ENCODE results near the gene PRDM5. TPM values are rescaled to one million over a fixed set of nuclear protein-coding genes. Genes with fewer than 3 reads are reported as not detected.

Gene PRDM5
- total RNA-seq, 6 donors from 2014 or later, result 8.0 to 28.3 (median 18.9) TPM

- ATAC-seq (ENCODE audit: low FRiP score in 2 of 2), result no peak
- H3K4me3 ChIP-seq, result no peak overlapping the region
- DNase-seq, result no peak
- H3K4me1 ChIP-seq, result no peaks in the 10 kb centered on the region
- H3K27me3 ChIP-seq, result no peaks in the 10 kb centered on the region
- no peaks in the 10 kb centered on the region for H3K9me3 ChIP-seq
- H3K27ac ChIP-seq, result no peak overlapping the region
- TF ChIP-seq POLR2AphosphoS5 (IDR thresholded peaks at IDR 0.05), result no peak
- no peak for TF ChIP-seq CTCF (IDR thresholded peaks at IDR 0.05)
- TF ChIP-seq POLR2A (IDR thresholded peaks at IDR 0.05), result no peak
- TF ChIP-seq EP300 (IDR thresholded peaks at IDR 0.05), result no peak
- no peaks in the 10 kb centered on the region for H3K36me3 ChIP-seq
Observed at GRCh38 chr4:120886191-120886590, 36.3 kb downstream of the PRDM5 start.

DNA sequence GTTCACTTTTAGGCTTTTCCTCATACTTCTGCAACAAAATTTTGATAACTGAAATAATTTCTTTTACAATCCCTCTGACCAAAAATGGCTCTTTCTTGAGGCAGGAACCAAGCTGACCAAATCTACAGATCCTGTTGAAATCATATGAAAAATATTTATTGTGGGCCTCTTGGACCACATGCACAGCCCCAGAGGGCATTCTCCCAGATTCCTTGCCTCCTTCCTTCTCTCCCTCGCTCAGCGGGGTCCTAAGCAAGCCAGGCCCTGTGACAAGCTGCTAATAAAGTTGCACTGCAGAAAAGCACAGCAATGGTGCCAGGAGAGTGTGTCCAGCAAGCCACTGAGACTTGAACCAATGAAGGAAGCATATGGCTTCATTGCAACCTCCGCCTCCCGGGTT is 40.7 kb downstream of the PRDM5 start:
- H3K9me3 ChIP-seq, result no peaks in the 10 kb centered on the region
- H3K4me1 ChIP-seq, result no peaks in the 10 kb centered on the region
- 94 to 98% methylated on average over 4 of the region's 4 CpGs for WGBS, 2 donors
- no peaks in the 10 kb centered on the region for H3K27me3 ChIP-seq
- TF ChIP-seq CTCF (IDR thresholded peaks at IDR 0.05) (no peak), EP300 (IDR thresholded peaks at IDR 0.05) (no peak), POLR2A (IDR thresholded peaks at IDR 0.05) (no peak), POLR2AphosphoS5 (IDR thresholded peaks at IDR 0.05) (no peak)
- DNase-seq (no peak), ATAC-seq (ENCODE audit: low FRiP score in 2 of 2) (no peak)
- H3K4me3 ChIP-seq, result no peak overlapping the region
- no peaks in the 10 kb centered on the region for H3K36me3 ChIP-seq
- no peak overlapping the region for H3K27ac ChIP-seq

GRCh38 chr4:120881351-120881750 is 41.2 kb downstream of the PRDM5 start:
- DNase-seq (no peak), ATAC-seq (ENCODE audit: low FRiP score in 2 of 2) (no peak)
- 93 to 96% methylated on average over 2 of the region's 2 CpGs for WGBS, 2 donors
- Histone ChIP-seq H3K4me1 (no peaks in the 10 kb centered on the region), H3K27me3 (no peaks in the 10 kb centered on the region), H3K36me3 (no peaks in the 10 kb centered on the region), H3K27ac (no peak overlapping the region), H3K4me3 (no peak overlapping the region), H3K9me3 (no peaks in the 10 kb centered on the region)
- TF ChIP-seq POLR2A (IDR thresholded peaks at IDR 0.05) (no peak), POLR2AphosphoS5 (IDR thresholded peaks at IDR 0.05) (no peak), CTCF (IDR thresholded peaks at IDR 0.05) (no peak), EP300 (IDR thresholded peaks at IDR 0.05) (no peak)

GRCh38 chr4:120877021-120877420 is 45.5 kb downstream of the PRDM5 start:
- 76 to 79% methylated on average over 3 of the region's 3 CpGs for WGBS, 2 donors
- ATAC-seq (ENCODE audit: low FRiP score in 2 of 2) (no peak), DNase-seq (no peak)

More at GRCh38 chr4:120877021-120877420, 45.5 kb downstream of the PRDM5 start:
- H3K4me3 ChIP-seq, result no peak overlapping the region
- H3K36me3 ChIP-seq, result no peaks in the 10 kb centered on the region
- no peaks in the 10 kb centered on the region for H3K27me3 ChIP-seq
- peaks cover 0 to 3% (median 0%) of the 10 kb centered on the region in 4 donors for H3K4me1 ChIP-seq
- no peak overlapping the region for H3K27ac ChIP-seq
- no peak for TF ChIP-seq POLR2A (IDR thresholded peaks at IDR 0.05)
- no peak for TF ChIP-seq EP300 (IDR thresholded peaks at IDR 0.05)
- TF ChIP-seq CTCF (IDR thresholded peaks at IDR 0.05), result no peak
- no peak for TF ChIP-seq POLR2AphosphoS5 (IDR thresholded peaks at IDR 0.05)
- no peaks in the 10 kb centered on the region for H3K9me3 ChIP-seq
